Mucosa of stomach (tissue), 1 donor: Measurements from ENCODE around the gene RIMS1.

Experiments used
- H3K27me3 ChIP-seq: one replicate; pipeline ENCODE4 v1.7.0; 2013; ENCODE audit warnings: mild to moderate bottlenecking, low read length; ENCODE audit not compliant: control insufficient read depth, insufficient read depth
- H3K36me3 ChIP-seq: one replicate; pipeline ENCODE4 v1.7.0; 2013; ENCODE audit warnings: low read length; ENCODE audit not compliant: control insufficient read depth, insufficient read depth
- H3K4me1 ChIP-seq: one replicate; pipeline ENCODE4 v1.7.0; 2013; ENCODE audit warnings: mild to moderate bottlenecking, low read length; ENCODE audit not compliant: control insufficient read depth, insufficient read depth
- H3K4me3 ChIP-seq: one replicate; pipeline ENCODE4 v1.7.0; 2013; ENCODE audit warnings: low read length
- H3K9ac ChIP-seq: one replicate; pipeline ENCODE4 v1.7.0; 2013; ENCODE audit warnings: mild to moderate bottlenecking, low read length, moderate library complexity
- H3K9me3 ChIP-seq: one replicate; pipeline ENCODE4 v1.7.0; 2013; ENCODE audit warnings: mild to moderate bottlenecking, low read length, moderate library complexity; ENCODE audit not compliant: control insufficient read depth
- donor health status: Pancreatic carcinoma.

RIMS1 gene

DNA sequence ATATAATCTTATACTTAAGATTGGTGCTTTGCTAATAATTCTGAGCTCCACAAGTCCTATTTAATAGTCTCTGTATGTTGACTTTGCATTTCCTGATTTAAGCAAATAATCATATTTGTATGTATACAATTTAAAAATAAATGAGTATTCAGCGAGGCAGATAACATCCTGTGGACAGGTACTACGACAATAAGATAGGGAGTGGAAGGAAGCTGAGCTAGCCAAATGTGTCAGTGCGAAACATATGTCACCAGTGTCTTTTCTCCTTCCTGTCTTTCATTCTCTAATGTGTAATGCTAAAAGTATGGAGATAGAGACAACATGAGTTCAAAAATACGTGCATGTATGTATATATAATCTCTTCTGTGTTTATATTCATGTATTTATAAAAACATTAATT is 375.9 kb downstream of the RIMS1 start:
- no peaks in the 10 kb centered on the region for H3K27me3 ChIP-seq
- no peaks in the 10 kb centered on the region for H3K4me1 ChIP-seq
- H3K9ac ChIP-seq: no peak overlapping the region

DNA sequence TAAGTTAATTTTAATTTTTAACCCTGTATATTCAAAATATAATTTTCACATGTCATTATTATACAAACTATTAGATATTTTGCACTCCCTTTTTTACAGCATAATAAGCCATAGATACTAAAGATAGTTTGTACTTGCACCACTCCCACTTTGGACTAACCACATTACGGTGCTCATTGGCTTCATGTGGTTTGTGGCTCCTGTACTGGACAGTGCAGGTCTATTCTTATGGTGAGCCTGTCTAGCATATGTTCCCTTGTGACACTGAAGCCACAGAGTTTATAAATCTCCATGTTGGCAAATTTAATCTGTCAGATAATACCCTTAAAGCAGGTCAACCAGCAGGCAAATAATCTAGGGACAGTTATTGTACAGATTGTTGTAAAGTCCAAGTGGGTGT is 381.1 kb downstream of the RIMS1 start:
- Histone ChIP-seq H3K27me3 (no peaks in the 10 kb centered on the region), H3K36me3 (no peaks in the 10 kb centered on the region), H3K4me1 (no peaks in the 10 kb centered on the region), H3K9ac (no peak overlapping the region), H3K4me3 (no peak overlapping the region), H3K9me3 (no peaks in the 10 kb centered on the region)

More for the DNA sequence above, 375.9 kb downstream of the RIMS1 start:
- H3K4me3 ChIP-seq: no peak overlapping the region
- no peaks in the 10 kb centered on the region for H3K9me3 ChIP-seq
- H3K36me3 ChIP-seq: no peaks in the 10 kb centered on the region

DNA sequence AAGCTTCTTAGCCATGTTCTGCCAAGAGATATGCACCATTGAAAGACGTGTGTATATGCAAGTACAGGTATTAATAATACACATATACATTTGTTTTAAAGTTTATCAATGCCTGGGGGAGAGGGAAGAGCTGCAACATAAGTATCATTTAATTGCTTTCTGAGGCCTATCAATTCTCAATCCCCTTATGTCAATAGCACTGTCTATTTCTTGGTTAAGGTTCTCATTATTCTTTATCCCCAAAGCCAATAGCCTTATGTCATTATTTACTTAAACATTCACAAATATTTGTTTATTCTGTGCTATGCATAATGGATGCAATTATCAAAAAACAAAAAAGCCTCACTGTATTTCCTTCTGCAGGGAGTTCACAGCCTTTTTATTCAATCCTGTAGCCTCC is 385.2 kb downstream of the RIMS1 start:
- H3K36me3 ChIP-seq: no peaks in the 10 kb centered on the region
- H3K9me3 ChIP-seq: no peaks in the 10 kb centered on the region
- H3K4me3 ChIP-seq: no peak overlapping the region
- no peak overlapping the region for H3K9ac ChIP-seq
- no peaks in the 10 kb centered on the region for H3K4me1 ChIP-seq
- H3K27me3 ChIP-seq: no peaks in the 10 kb centered on the region

DNA sequence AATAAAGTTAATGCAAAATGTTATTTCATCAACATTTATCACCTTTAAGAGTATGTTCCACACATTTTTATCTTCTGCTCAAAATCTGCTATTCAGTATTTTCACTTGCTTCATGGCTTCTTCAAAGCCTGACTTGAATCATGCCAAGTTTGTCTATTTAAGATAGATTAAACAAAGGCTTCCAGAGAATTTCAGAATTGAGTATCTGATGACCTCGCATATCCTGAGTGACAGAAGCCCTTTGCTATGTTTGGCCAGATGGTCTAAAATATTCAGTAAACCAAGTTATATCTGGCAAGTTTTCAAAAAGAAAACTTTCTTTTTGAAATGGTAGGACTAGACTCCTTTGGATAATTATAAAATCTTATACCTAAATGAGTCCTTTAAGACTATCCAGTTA is 386.6 kb downstream of the RIMS1 start:
- H3K27me3 ChIP-seq: no peaks in the 10 kb centered on the region
- H3K4me1 ChIP-seq: no peaks in the 10 kb centered on the region
- no peak overlapping the region for H3K9ac ChIP-seq
- H3K9me3 ChIP-seq: no peaks in the 10 kb centered on the region
- H3K4me3 ChIP-seq: no peak overlapping the region
- no peaks in the 10 kb centered on the region for H3K36me3 ChIP-seq

DNA sequence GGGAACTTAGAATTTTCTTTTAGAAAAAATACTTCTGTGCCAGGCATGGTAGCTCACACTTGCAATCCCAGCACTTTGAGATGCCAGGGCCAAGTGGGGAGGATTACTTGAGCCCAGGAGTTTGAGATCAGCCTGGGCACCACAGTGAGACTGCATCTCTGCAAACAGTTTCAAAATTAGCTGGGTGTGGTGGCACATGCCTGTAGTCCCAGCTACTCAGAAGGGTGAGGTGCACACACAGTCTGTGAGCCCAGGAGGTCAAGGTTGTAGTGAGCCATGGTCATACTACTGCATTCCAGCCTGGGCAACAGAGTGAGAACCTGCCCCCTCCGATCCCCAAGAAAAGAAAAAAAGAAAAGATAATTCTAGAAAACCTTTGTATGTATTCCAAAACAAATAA is 389.5 kb downstream of the RIMS1 start:
- Histone ChIP-seq H3K36me3 (no peaks in the 10 kb centered on the region), H3K4me3 (no peak overlapping the region)

DNA sequence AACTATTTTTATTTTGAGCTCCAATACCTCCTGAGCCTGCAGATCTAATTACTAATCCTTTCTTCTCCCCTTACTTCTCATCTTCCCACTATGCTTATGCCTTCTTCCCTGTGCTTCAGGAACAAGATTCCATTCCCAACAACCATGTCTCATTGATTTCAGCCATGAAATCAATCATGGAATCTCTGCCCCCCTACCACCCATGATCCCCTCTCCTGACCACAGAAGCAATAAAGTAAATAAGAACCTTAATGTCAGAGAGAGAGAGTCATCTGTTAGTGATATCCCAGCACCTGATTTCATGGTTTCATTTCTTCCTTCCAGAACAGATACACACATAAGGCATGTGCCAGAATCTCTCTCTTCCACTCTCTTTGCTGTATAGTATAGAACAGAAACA is 395.9 kb downstream of the RIMS1 start:
- Histone ChIP-seq H3K4me3 (no peak overlapping the region), H3K9ac (no peak overlapping the region), H3K36me3 (no peaks in the 10 kb centered on the region), H3K9me3 (no peaks in the 10 kb centered on the region), H3K4me1 (no peaks in the 10 kb centered on the region), H3K27me3 (no peaks in the 10 kb centered on the region)

More for the DNA sequence above, 389.5 kb downstream of the RIMS1 start:
- Histone ChIP-seq H3K4me1 (no peaks in the 10 kb centered on the region), H3K27me3 (no peaks in the 10 kb centered on the region), H3K9me3 (no peaks in the 10 kb centered on the region), H3K9ac (no peak overlapping the region)

DNA sequence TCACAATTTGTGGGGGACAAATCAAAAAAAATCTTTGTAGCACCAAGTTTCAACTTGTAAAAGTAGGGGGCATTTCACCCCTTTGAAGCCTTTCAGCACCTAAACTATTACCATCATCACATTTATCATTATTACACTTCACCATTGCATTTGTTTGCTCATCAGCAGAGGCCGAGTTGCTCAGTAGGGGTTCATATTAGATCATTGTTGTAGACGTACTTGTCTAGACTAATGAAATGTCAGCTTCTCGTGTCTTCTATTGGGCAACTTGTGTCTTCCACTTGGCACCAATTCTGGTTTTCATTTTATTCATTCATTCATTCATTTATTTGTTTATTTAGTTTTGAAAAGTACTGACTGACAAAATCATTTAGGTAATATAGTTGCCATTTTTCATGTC is 397.2 kb downstream of the RIMS1 start:
- Histone ChIP-seq H3K9ac (no peak overlapping the region), H3K4me1 (no peaks in the 10 kb centered on the region), H3K36me3 (no peaks in the 10 kb centered on the region)

DNA sequence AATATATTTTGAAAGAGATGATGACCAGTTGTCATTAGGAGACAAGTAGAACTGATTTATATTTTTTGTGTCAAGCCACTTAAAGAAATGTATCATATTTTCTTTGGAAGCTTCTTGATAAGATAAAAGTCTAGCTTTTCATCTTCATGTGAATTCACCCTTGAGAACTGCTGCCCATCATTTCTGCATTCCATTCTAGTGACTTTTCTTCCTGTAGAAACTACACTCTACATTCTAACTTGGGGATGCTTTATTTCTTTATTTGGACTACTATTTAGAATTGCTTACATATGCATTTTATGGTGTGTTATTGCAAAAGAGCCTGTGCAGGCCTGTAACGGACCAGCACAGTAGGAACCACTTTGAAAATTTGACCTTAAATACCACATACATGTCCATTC is 400.6 kb downstream of the RIMS1 start:
- H3K9ac ChIP-seq: no peak overlapping the region
- H3K4me1 ChIP-seq: no peaks in the 10 kb centered on the region
- H3K27me3 ChIP-seq: no peaks in the 10 kb centered on the region
- no peaks in the 10 kb centered on the region for H3K36me3 ChIP-seq
- H3K9me3 ChIP-seq: no peaks in the 10 kb centered on the region
- H3K4me3 ChIP-seq: no peak overlapping the region

More for the DNA sequence above, 397.2 kb downstream of the RIMS1 start:
- H3K27me3 ChIP-seq: no peaks in the 10 kb centered on the region
- no peaks in the 10 kb centered on the region for H3K9me3 ChIP-seq
- no peak overlapping the region for H3K4me3 ChIP-seq

DNA sequence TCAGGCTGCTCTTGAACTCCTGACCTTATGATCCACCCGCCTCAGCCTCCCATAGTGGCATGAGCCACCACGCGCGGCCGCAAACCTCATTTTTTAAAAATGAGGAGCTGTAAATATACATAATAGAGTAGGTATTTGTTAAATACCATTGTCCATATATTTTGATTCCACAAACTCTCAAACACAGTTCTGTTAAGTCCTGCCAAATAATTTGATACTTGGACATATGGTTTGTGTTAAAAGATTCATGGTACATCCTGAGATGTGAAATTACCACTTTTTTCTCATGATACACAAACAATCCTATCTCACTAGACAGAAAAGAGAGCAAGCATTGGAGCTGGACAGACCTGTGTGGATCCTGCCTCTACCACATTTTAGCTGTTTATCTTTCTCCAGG is 401.5 kb downstream of the RIMS1 start:
- Histone ChIP-seq H3K36me3 (no peaks in the 10 kb centered on the region), H3K4me1 (no peaks in the 10 kb centered on the region), H3K9ac (no peak overlapping the region), H3K27me3 (no peaks in the 10 kb centered on the region), H3K4me3 (no peak overlapping the region), H3K9me3 (no peaks in the 10 kb centered on the region)

DNA sequence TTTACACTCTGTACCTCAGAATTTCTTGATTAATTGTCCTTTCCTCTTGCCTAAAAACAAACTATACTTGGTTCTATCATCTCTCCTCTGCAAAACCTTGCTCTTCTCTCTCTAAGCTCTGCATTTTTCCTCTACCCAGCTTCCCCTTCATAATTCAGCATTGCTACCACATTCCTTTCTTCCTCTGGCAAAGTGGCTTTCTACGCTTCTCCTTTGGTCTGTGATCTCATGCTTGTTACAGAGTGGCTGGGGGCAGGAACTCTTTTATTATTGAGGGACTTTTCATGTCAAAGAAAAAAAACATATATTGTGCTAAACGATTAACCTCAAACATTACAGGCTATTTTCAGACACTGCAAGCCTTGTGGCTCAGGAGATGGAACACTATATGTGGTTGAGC is 402.2 kb downstream of the RIMS1 start:
- H3K36me3 ChIP-seq: no peaks in the 10 kb centered on the region
- H3K4me3 ChIP-seq: no peak overlapping the region
- no peak overlapping the region for H3K9ac ChIP-seq
- no peaks in the 10 kb centered on the region for H3K27me3 ChIP-seq
- H3K9me3 ChIP-seq: no peaks in the 10 kb centered on the region
- H3K4me1 ChIP-seq: no peaks in the 10 kb centered on the region

DNA sequence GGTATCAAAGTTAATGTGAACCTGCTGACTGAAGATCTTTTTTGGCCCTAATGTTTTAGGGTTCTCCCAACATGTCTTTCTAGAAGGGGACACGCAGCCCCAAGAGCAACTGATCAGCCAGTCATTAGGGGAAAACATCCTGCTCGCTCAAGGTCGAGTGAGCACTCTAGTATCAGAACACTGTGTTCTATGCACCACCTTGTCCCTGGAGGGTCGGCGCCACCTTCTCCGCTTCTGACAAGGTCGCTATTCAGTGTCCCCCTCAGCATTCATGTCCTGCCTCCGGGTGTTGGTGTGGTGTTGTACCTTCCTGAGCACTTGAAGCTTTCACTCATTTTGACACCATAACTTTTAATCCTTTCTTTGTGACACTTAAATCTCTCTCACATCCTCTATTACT is 404.3 kb downstream of the RIMS1 start:
- Histone ChIP-seq H3K27me3 (no peaks in the 10 kb centered on the region), H3K4me1 (no peaks in the 10 kb centered on the region), H3K9ac (no peak overlapping the region), H3K4me3 (no peak overlapping the region), H3K36me3 (no peaks in the 10 kb centered on the region), H3K9me3 (no peaks in the 10 kb centered on the region)

DNA sequence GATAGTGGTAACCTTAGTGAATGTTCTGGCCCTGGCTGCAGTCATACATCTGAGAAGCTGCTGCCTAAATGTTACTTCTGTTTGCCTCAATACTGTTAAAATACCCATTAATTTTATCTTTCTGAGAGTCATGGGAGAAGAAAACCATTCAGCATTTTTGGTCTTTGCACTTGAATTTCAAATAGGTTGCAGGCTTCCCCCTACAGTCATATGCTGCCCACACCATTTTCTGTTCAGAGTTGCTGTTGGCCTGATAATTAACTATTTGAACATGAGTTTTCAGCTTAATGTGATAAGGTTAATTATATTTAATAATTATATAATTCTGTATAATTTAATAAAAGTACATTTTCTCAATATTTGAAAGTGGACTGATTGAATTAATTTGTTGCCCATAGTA is 410.0 kb downstream of the RIMS1 start:
- H3K4me3 ChIP-seq: no peak overlapping the region
- no peaks in the 10 kb centered on the region for H3K36me3 ChIP-seq
- no peaks in the 10 kb centered on the region for H3K9me3 ChIP-seq
- no peak overlapping the region for H3K9ac ChIP-seq
- H3K4me1 ChIP-seq: no peaks in the 10 kb centered on the region
- H3K27me3 ChIP-seq: no peaks in the 10 kb centered on the region

DNA sequence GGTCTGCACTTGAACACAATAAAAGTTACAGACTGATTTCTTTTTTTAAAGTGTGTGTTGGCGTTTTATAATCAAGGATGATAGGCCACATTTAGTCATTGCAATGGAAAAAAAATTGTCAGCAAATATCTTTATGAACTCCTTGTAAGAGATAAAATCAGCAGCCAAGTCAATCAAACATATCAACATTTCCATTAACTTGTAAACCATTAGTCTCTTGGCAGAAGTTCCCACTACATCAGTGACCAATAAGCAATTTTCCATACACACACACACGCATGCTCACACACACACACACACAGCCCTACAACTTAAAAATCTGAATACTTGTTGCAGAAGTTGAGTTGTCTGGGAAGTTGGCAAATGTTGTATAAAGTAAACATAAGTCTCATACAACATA is 419.6 kb downstream of the RIMS1 start:
- Histone ChIP-seq H3K4me3 (no peak overlapping the region), H3K36me3 (no peaks in the 10 kb centered on the region), H3K9ac (no peak overlapping the region), H3K9me3 (no peaks in the 10 kb centered on the region), H3K27me3 (no peaks in the 10 kb centered on the region), H3K4me1 (no peaks in the 10 kb centered on the region)
